Endothelial cell (in vitro differentiated cells): ENCODE measurements around the gene FRMPD1. TPM values are rescaled to one million over a fixed set of nuclear protein-coding genes. Genes with fewer than 3 reads are reported as not detected.

Source experiments
- DNase-seq: peaks from one replicate; pipeline ENCODE4 v3.0.0; 2021; ENCODE audit warnings: low spot score
- H3K27ac Mint-ChIP-seq: one replicate; pipeline ENCODE4 v1.8.0; 2021; ENCODE audit warnings: mixed read lengths, inconsistent platforms; ENCODE audit not compliant: unreplicated experiment
- H3K27me3 Mint-ChIP-seq: one replicate; pipeline ENCODE4 v1.8.0; 2021; ENCODE audit warnings: mild to moderate bottlenecking, moderate library complexity, mixed read lengths, inconsistent platforms; ENCODE audit not compliant: unreplicated experiment
- H3K36me3 Mint-ChIP-seq: one replicate; pipeline ENCODE4 v1.8.0; 2021; ENCODE audit warnings: mild to moderate bottlenecking, low read depth, mixed read lengths, inconsistent platforms; ENCODE audit not compliant: unreplicated experiment
- H3K4me1 Mint-ChIP-seq: one replicate; pipeline ENCODE4 v1.8.0; 2021; ENCODE audit warnings: mild to moderate bottlenecking, mixed read lengths, inconsistent platforms; ENCODE audit not compliant: unreplicated experiment
- H3K4me3 Mint-ChIP-seq: one replicate; pipeline ENCODE4 v1.8.0; 2021; ENCODE audit warnings: mild to moderate bottlenecking, mixed read lengths, inconsistent platforms; ENCODE audit not compliant: unreplicated experiment
- H3K9me3 Mint-ChIP-seq: one replicate; pipeline ENCODE4 v1.8.0; 2021; ENCODE audit warnings: mixed read lengths, inconsistent platforms; ENCODE audit not compliant: unreplicated experiment
- total RNA-seq: library from RNA; stranded (reverse); fragmentation: NEBNext Ultra II Directional; extraction: Animal tissue kit (Norgen Biotek cat#: 25700); gene quantifications from one replicate; pipeline ENCODE4 v1.2.1, GENCODE V29; 2021; ENCODE audit not compliant: unreplicated experiment
- TF ChIP-seq, protein P1 (sequence below): fragments of 200-600 bp; sonication (generic); IDR thresholded peaks from one replicate; pipeline ENCODE4 v1.5.0; 2021; ENCODE audit warnings: antibody characterized with exemption; ENCODE audit not compliant: unreplicated experiment

Gene FRMPD1
- total RNA-seq, 1 donor from 2014 or later, result 0.08 TPM

DNA sequence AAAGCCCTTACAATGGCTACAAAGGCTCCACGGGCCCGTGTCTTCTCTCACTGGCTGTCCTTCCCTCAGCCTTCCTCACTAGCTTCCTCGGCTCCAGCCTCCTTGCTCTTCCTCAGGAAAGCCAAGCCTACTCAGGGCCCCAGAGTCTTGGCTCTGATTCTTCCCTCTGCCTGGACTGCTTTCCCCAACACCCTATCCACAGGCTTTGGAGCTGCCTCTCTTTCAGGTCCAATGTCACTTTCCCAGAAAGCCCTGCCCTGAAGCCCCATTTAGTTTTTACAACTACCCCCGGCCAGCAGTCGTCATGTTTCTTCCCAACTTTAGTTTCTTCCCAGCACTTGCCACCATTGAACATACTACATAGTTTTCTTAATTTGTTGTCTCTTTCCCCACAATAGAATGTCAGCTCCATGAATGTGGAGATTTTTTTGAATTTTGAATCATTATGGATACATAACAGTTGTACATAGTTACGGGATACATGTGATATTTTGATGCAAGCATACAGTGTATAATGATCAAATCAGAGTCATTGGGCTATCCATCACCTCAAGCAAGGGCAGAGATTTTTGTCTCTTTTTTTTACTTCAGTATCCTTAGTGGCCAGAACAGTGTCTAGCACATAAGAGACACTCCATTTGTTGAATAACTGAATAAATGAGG is 40.9 kb upstream of the FRMPD1 start:
- H3K9me3 Mint-ChIP-seq, result no peaks in the 10 kb centered on the region
- TF ChIP-seq, protein P1, sequence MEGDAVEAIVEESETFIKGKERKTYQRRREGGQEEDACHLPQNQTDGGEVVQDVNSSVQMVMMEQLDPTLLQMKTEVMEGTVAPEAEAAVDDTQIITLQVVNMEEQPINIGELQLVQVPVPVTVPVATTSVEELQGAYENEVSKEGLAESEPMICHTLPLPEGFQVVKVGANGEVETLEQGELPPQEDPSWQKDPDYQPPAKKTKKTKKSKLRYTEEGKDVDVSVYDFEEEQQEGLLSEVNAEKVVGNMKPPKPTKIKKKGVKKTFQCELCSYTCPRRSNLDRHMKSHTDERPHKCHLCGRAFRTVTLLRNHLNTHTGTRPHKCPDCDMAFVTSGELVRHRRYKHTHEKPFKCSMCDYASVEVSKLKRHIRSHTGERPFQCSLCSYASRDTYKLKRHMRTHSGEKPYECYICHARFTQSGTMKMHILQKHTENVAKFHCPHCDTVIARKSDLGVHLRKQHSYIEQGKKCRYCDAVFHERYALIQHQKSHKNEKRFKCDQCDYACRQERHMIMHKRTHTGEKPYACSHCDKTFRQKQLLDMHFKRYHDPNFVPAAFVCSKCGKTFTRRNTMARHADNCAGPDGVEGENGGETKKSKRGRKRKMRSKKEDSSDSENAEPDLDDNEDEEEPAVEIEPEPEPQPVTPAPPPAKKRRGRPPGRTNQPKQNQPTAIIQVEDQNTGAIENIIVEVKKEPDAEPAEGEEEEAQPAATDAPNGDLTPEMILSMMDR, result no peak
- H3K4me1 Mint-ChIP-seq, result peaks cover 10% of the 10 kb centered on the region
- no peak for DNase-seq
- no peak overlapping the region for H3K4me3 Mint-ChIP-seq
- H3K36me3 Mint-ChIP-seq, result no peaks in the 10 kb centered on the region
- peaks cover 4% of the 10 kb centered on the region for H3K27me3 Mint-ChIP-seq
- no peak overlapping the region for H3K27ac Mint-ChIP-seq

DNA sequence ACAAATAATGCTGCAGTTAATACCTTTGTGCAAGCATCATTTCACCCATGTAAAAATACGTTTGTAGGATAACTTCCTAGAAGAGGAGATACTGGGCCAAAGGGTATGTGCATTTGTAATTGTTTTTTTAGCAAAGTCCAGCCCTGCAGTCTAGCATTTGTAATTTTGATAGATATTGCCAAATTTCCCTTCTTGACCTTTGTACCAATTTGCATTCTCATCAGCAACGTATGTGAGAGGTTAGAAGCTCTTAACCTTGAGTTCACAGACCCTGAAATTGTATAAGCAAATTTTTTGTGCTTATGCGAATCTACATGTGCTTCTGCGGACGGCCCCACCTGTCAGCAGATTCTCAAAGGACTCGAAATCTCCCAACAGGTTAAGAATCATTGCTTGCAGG is 39.7 kb upstream of the FRMPD1 start:
- Mint-ChIP-seq H3K4me3 (no peak overlapping the region), H3K36me3 (no peaks in the 10 kb centered on the region), H3K9me3 (no peaks in the 10 kb centered on the region), H3K27ac (no peak overlapping the region), H3K27me3 (peaks cover 4% of the 10 kb centered on the region), H3K4me1 (peaks cover 10% of the 10 kb centered on the region)
- TF ChIP-seq, protein P1, result no peak
- no peak for DNase-seq

DNA sequence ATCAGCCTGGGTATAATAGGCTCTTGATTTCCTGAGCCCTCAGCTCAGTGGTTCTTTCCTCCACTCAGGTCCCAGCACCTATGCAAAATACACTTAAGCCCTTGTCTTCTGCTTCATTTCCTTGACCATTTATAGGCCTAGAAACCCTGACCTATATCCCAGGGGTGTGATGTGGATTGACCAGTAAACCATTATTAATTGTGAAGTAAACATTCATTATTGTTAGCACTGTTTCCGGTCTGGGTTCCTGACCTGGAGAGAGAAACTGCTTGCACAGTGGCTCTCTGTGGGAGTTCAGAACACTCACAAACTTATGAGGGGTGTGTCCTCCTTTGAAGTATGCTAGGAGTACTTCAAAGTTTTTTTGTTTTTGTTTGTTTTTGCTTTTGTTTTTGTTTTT is 38.8 kb upstream of the FRMPD1 start:
- Mint-ChIP-seq H3K27me3 (peaks cover 2% of the 10 kb centered on the region), H3K4me3 (no peak overlapping the region), H3K36me3 (no peaks in the 10 kb centered on the region), H3K9me3 (no peaks in the 10 kb centered on the region), H3K27ac (no peak overlapping the region), H3K4me1 (peaks cover 10% of the 10 kb centered on the region)
- no peak for DNase-seq
- TF ChIP-seq, protein P1, result no peak

DNA sequence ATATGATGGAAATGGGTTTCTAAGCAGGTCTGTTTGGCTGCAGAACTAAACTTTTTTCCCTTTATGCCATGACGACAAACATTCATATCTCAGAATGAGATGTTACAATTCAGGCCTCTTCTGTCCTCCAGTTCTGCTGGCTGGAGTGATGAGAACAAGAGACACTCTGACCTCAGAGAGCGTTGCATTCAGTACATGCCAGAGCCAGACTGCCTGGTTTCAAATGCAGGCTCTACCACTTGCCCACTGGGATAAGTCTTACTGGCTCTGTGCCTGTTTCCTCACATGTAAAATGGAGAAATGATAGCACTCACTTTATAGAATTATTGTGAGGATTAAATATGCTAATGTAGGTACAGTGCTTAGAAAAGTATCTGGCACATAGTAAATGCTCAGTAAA is 33.6 kb upstream of the FRMPD1 start:
- Mint-ChIP-seq H3K4me1 (peaks cover 13% of the 10 kb centered on the region), H3K36me3 (no peaks in the 10 kb centered on the region), H3K27ac (no peak overlapping the region), H3K4me3 (no peak overlapping the region), H3K9me3 (no peaks in the 10 kb centered on the region), H3K27me3 (peaks cover 2% of the 10 kb centered on the region)
- TF ChIP-seq, protein P1, result no peak
- no peak for DNase-seq

DNA sequence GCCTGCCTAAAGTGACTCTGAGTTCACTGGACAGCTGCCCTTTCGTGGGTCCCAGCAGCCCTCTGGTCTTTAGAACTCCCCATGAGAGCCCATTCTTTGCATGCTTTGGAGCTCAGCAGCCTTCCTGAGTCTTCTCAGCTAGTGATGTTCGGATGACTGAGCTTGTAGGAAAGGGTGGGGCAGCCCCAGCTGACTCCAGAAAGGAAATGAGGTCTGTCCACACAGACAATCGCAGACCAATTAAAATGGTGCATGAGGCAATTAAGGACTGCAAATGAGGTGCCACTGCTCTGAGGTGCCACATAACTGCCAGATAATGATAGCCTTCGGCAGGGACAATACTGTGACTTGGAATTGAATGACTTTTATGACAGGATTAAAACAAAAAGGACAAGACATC is 32.9 kb upstream of the FRMPD1 start:
- DNase-seq, result no peak
- Mint-ChIP-seq H3K4me1 (peaks cover 13% of the 10 kb centered on the region), H3K27me3 (peaks cover 2% of the 10 kb centered on the region), H3K36me3 (no peaks in the 10 kb centered on the region), H3K4me3 (no peak overlapping the region), H3K9me3 (no peaks in the 10 kb centered on the region), H3K27ac (no peak overlapping the region)
- TF ChIP-seq, protein P1, result no peak
